ENCODE data around the gene ACOT13.

DNA sequence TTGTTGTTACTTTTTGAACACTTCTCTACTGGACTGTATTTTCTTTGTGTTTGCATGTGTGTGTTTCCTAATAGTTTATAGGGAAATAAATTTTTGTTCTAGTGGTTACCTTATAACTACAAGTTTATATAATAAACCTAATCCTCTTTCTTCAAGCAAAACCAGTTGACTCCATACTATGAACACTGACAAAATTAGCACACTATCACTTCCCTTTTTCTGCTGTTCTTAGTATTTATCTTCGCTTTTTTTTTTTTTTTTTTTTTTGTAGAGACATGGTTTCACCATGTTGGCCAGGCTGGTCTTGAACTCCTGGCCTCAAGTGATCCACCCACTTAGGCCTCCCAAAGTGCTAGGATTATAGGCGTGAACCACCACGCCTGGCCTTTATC lies 77.1 kb downstream of the ACOT13 start:
- TF ChIP-seq CTCF (IDR thresholded peaks at IDR 0.05 in 2 of 3, conservative IDR thresholded peaks at IDR 0.05 in 1 of 3; ENCODE audit: borderline replicate concordance in 1 of 3, insufficient read depth in 1 of 3, low read depth in 2 of 3, low read length in 2 of 3), result no peak
- TF ChIP-seq POLR2AphosphoS5 (IDR thresholded peaks at IDR 0.05; ENCODE audit: low read depth, low read length), result no peak
- TF ChIP-seq EZH2 (IDR thresholded peaks at IDR 0.05), result no peak
- TF ChIP-seq, protein P1, sequence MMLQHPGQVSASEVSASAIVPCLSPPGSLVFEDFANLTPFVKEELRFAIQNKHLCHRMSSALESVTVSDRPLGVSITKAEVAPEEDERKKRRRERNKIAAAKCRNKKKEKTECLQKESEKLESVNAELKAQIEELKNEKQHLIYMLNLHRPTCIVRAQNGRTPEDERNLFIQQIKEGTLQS (IDR thresholded peaks at IDR 0.05), result no peak
- TF ChIP-seq SIN3A (IDR thresholded peaks at IDR 0.05; ENCODE audit: low read depth), result no peak
- no peak for TF ChIP-seq RAD21 (IDR thresholded peaks at IDR 0.05; ENCODE audit: low read depth)
- TF ChIP-seq YY1 (IDR thresholded peaks at IDR 0.05; ENCODE audit: extremely low read depth, insufficient replicate concordance, low read depth, low read length), result no peak
- no peak for TF ChIP-seq POLR2A (IDR thresholded peaks at IDR 0.05; ENCODE audit: borderline replicate concordance, extremely low read depth, insufficient read depth, insufficient read length)
